Lower lobe of right lung (tissue), 2 donors: ENCODE data around the gene BICD1. TPM values are rescaled to one million over a fixed set of nuclear protein-coding genes. Genes with fewer than 3 reads are reported as not detected.

Experiments used
- ATAC-seq, 2 donors: fragments of 200-7000 bp; cut with Tn5 transposase; one replicate each; pipeline ENCODE4 v1.9.1; 2020 to 2022; ENCODE audit warnings: mild to moderate bottlenecking in 2 of 2, moderate library complexity in 2 of 2
- DNase-seq: peaks from one replicate; pipeline ENCODE4 v3.0.0-alpha.2; 2020
- H3K27ac ChIP-seq: fragments of 200-600 bp; one replicate; pipeline ENCODE4 v1.8.0; 2022
- H3K27me3 ChIP-seq: fragments of 200-600 bp; one replicate; pipeline ENCODE4 v1.8.0; 2022; ENCODE audit warnings: low read depth
- H3K36me3 ChIP-seq: fragments of 200-600 bp; one replicate; pipeline ENCODE4 v1.8.0; 2022; ENCODE audit warnings: mild to moderate bottlenecking
- H3K4me1 ChIP-seq: fragments of 200-600 bp; one replicate; pipeline ENCODE4 v1.8.0; 2022
- H3K4me3 ChIP-seq: fragments of 200-600 bp; one replicate; pipeline ENCODE4 v1.8.0; 2022; ENCODE audit warnings: mild to moderate bottlenecking
- H3K9me3 ChIP-seq: fragments of 200-600 bp; one replicate; pipeline ENCODE4 v1.8.0; 2022
- intact Hi-C: fragments of 100-400 bp; cut with DNase I; formaldehyde crosslinking; loops from one replicate; pipeline ENCODE4 v1.11.0; 2022
- total RNA-seq: library from RNA; stranded (reverse); fragmentation: NEBNext Ultra II Directional; extraction: Animal tissue kit (Norgen Biotek cat#: 25700); gene quantifications from one replicate; pipeline ENCODE4 v1.2.1, GENCODE V29; 2021
- TF ChIP-seq, protein P1 (sequence below): fragments of 200-600 bp; IDR thresholded peaks from one replicate; pipeline ENCODE4 v1.8.0; 2022; ENCODE audit warnings: antibody characterized with exemption, mild to moderate bottlenecking
- donor health status: DM: no; HTN: yes; CAD: no; lungs with severe emphysema.

Gene BICD1
- total RNA-seq, 1 donor from 2014 or later: 11.0 TPM

DNA sequence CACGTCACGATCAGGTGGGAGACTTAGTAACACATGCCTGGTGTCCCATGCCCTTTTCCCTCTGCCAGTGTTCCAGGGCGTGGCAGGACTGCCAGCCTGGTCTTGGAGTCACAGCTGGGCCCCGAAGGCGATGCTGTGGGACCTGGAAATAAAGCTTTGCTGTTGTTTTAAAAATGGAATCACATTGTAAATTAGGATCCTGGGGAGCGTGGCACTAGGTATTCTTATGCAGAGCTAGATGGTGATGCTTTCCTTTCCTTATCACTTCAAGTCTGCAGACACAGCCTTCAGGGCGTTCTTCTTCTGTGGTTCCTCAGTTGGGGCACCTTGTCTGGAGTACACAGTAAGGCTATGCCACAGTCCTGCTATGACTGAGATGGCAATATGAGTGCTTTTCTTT is 64.6 kb downstream of the BICD1 start:
- intact Hi-C loops: no loop called here
- no peaks in the 10 kb centered on the region for H3K4me1 ChIP-seq
- TF ChIP-seq, protein P1, sequence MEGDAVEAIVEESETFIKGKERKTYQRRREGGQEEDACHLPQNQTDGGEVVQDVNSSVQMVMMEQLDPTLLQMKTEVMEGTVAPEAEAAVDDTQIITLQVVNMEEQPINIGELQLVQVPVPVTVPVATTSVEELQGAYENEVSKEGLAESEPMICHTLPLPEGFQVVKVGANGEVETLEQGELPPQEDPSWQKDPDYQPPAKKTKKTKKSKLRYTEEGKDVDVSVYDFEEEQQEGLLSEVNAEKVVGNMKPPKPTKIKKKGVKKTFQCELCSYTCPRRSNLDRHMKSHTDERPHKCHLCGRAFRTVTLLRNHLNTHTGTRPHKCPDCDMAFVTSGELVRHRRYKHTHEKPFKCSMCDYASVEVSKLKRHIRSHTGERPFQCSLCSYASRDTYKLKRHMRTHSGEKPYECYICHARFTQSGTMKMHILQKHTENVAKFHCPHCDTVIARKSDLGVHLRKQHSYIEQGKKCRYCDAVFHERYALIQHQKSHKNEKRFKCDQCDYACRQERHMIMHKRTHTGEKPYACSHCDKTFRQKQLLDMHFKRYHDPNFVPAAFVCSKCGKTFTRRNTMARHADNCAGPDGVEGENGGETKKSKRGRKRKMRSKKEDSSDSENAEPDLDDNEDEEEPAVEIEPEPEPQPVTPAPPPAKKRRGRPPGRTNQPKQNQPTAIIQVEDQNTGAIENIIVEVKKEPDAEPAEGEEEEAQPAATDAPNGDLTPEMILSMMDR: no peak
- H3K4me3 ChIP-seq: no peak overlapping the region
- no peaks in the 10 kb centered on the region for H3K36me3 ChIP-seq
- DNase-seq: no peak
- H3K27me3 ChIP-seq: no peaks in the 10 kb centered on the region
- ATAC-seq: no peak
- no peak overlapping the region for H3K27ac ChIP-seq
- no peaks in the 10 kb centered on the region for H3K9me3 ChIP-seq

DNA sequence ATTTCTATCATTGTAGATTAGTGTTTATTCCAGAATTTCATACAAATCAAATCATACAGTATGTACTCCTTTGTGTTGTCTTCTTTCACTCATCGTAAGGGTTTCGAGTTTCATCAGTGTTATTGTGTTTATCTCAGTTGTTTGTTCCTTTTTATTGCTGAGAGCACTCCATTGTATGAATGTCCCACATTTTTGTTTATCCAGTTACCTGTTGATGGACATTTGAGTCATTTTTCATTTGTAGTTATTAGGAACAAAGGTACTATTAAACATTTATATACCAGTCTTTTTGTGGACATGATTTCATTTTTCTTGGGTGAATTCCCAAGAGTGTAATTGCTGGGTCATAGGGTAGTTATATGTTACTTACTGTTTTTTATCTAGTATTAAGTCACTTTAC is 70.0 kb downstream of the BICD1 start:
- Histone ChIP-seq H3K4me3 (no peak overlapping the region), H3K9me3 (no peaks in the 10 kb centered on the region), H3K4me1 (no peaks in the 10 kb centered on the region), H3K36me3 (no peaks in the 10 kb centered on the region), H3K27me3 (no peaks in the 10 kb centered on the region), H3K27ac (no peak overlapping the region)
- no peak for DNase-seq
- TF ChIP-seq, protein P1: no peak
- intact Hi-C loops: no loop called here
- no peak for ATAC-seq

DNA sequence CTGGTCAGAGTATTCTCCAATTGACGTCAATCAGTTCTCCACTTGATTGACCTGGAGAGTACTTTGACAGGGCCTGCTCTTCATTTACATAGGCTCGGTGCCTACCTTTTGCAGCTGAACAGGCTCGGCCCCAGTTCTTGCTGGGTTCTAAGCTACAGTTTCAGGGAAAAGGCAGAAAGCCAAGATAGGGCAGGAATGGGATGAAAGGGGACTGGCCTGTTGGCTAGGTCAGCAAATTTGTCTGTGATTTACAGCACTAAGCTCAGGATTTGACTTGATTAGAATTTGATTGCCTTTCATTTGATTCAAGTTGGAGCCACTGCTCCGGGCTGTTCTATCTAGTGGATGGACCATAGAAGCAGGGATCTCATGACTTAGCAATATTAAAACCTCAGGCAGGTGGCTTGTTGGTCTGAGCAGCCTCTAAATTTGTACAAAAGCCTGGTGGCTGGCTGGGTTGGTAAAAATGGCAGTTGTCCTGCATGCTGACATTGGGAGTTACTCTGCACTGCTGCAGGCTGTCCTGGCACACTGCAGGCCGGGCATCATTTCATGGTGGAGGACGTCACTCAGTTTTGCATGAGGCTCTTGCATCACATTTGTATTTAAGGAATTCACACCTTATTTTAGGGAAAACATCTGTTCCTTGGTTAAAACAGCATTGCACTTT is 71.8 kb downstream of the BICD1 start:
- H3K9me3 ChIP-seq: no peaks in the 10 kb centered on the region
- TF ChIP-seq, protein P1: no peak
- no peaks in the 10 kb centered on the region for H3K4me1 ChIP-seq
- no peak for DNase-seq
- H3K27ac ChIP-seq: no peak overlapping the region
- H3K27me3 ChIP-seq: no peaks in the 10 kb centered on the region
- intact Hi-C loops: no loop called here
- no peak overlapping the region for H3K4me3 ChIP-seq
- ATAC-seq: no peak
- H3K36me3 ChIP-seq: no peaks in the 10 kb centered on the region

DNA sequence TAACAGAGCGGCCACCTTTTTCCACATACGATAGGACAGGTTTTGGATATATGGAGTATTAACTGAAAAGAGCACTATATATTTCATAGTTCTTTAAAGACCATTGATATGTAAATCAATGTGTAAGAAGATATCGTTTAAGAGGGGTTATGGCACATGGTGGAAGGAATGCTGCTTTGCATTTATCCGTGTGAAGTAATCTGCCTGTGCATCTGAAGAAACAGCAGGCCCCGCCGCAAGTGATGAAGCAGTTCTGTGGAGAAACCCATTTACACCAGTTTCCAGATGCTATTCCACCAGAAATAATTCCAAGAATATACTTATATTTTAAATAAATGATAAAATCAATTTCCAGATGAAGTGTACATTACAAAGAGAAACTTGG is 72.4 kb downstream of the BICD1 start:
- no peak overlapping the region for H3K4me3 ChIP-seq
- TF ChIP-seq, protein P1: no peak
- H3K27ac ChIP-seq: no peak overlapping the region
- ATAC-seq (no peak), DNase-seq (no peak)
- H3K27me3 ChIP-seq: no peaks in the 10 kb centered on the region
- H3K36me3 ChIP-seq: no peaks in the 10 kb centered on the region
- intact Hi-C loops: no loop called here
- no peaks in the 10 kb centered on the region for H3K9me3 ChIP-seq
- H3K4me1 ChIP-seq: no peaks in the 10 kb centered on the region

DNA sequence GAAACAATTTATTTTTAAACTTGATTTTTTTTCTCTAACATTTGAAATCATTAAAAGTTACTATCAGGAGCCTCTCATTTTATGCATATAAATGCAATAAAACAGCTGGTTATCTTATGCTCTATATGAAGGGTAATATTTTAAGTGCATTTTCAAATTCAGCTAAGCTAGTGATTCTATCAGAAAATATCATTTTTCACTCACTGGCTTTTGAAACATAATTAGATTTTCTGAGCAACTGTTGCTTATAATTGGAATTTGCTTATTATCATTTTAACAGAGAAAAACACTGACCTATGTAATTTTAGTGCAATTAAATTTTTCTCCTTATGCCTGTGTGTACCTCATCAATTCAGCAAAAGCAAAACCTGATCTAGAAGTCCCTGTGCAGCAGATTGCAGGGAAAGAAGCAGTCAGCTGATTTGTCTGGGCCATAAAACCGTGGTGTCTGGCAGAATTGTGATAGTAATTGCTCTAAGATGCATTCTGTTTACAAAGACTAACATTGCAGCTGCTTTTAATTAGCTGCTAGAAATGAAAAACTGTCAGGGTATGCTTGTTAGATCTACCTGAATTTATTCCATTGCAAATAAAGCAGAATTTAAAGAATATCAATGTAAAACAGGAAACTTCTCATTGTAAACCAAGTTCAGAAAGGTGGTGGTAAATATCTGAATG is 75.0 kb downstream of the BICD1 start:
- intact Hi-C loops: no loop called here
- DNase-seq (no peak), ATAC-seq (no peak)
- no peaks in the 10 kb centered on the region for H3K36me3 ChIP-seq
- H3K27ac ChIP-seq: no peak overlapping the region
- TF ChIP-seq, protein P1: no peak
- no peaks in the 10 kb centered on the region for H3K9me3 ChIP-seq
- H3K4me1 ChIP-seq: no peaks in the 10 kb centered on the region
- H3K4me3 ChIP-seq: no peak overlapping the region
- no peaks in the 10 kb centered on the region for H3K27me3 ChIP-seq
